Measurements from ENCODE around the gene CELA2A.

- TF ChIP-seq CTCF (IDR thresholded peaks at IDR 0.05; ENCODE audit: insufficient read depth, low read length) (no peak), POLR2AphosphoS5 (IDR thresholded peaks at IDR 0.05; ENCODE audit: low read depth) (no peak)
Observed at GRCh38 chr1:15410223-15410883, 46.2 kb upstream of the CELA2A start.
